K562 (cell line): Measurements from ENCODE around the gene PSAP. TPM values are rescaled to one million over a fixed set of nuclear protein-coding genes. Genes with fewer than 3 reads are reported as not detected.

Source experiments
- ATAC-seq: fragments of 200-7000 bp; cut with Tn5 transposase; 3 replicates; pipeline ENCODE4 v1.9.1; 2020; ENCODE audit warnings: moderate library complexity
- BruUV-seq: library from RNA; stranded (reverse); fragments of 400-500 nt; replicated peaks from 2 replicates; lab custom pipeline; 2021; lab: Mats Ljungman, UMichigan
- CTCF ChIA-PET: fragments of 300-600 bp; formaldehyde crosslinking; extraction: SDS; loops from one replicate; lab custom pipeline; 2021; ENCODE audit warnings: low intra/inter-chr PET ratio; lab: Yijun Ruan, JAX
- POLR2A ChIA-PET: fragments of 300-600, 350-650 bp; sonication (Branson Sonifier 250); formaldehyde crosslinking; extraction: SDS; loops from one replicate; lab custom pipeline; 2021; ENCODE audit warnings: antibody characterized with exemption, inconsistent platforms; lab: Yijun Ruan, JAX
- DNase-seq, 4 experiments: peaks; one replicate each; pipeline versions ENCODE4 v3.0.0 to v3.0.0-alpha.2; 2011 to 2018; ENCODE audit warnings: low spot score in 3 of 4, mixed read lengths in 3 of 4; ENCODE audit errors: extremely low read depth in 1 of 4
- FAIRE-seq: peaks from 2 replicates; lab custom pipeline; 2011; peaks lifted over from hg19 to GRCh38; lab: Jason Lieb, UNC
- H2AFZ ChIP-seq: 2 replicates; pipeline ENCODE4 v1.6.0; 2011; ENCODE audit warnings: low read depth, low read length, control low read depth, inconsistent platforms
- H3K27ac ChIP-seq: fragments of 200-600 bp; 3 replicates; pipeline ENCODE4 v1.8.0; 2011; ENCODE audit warnings: low read depth, mild to moderate bottlenecking, control low read depth, inconsistent platforms, low read length, moderate library complexity, mixed read lengths; ENCODE audit errors: extremely low read depth
- H3K27me3 ChIP-seq, 2 experiments: fragments of 300-600 bp in 1 of 2; 2 replicates in 1 of 2; 3 replicates in 1 of 2; pipeline versions ENCODE4 v1.6.0 to v1.8.0; 2011; ENCODE audit warnings: inconsistent platforms in 2 of 2, low read length in 2 of 2, mild to moderate bottlenecking in 1 of 2, mixed read lengths in 1 of 2, moderate library complexity in 1 of 2; ENCODE audit not compliant: control insufficient read depth in 2 of 2, insufficient read depth in 2 of 2
- H3K36me3 ChIP-seq: fragments of 300-600 bp; 3 replicates; pipeline ENCODE4 v1.8.0; 2011; ENCODE audit warnings: mild to moderate bottlenecking, low read length, inconsistent platforms; ENCODE audit not compliant: control insufficient read depth, insufficient read depth
- H3K4me1 ChIP-seq, 2 experiments: fragments of 200-600 bp in 1 of 2; replicated peaks in 1 of 2; 2 replicates in 1 of 2; 3 replicates in 1 of 2; pipeline versions ENCODE4 v1.5.1 to v1.8.0; 2011; ENCODE audit warnings: inconsistent platforms in 2 of 2, low read length in 2 of 2, mild to moderate bottlenecking in 1 of 2, mixed read lengths in 1 of 2, moderate library complexity in 1 of 2; ENCODE audit not compliant: control insufficient read depth in 2 of 2, insufficient read depth in 2 of 2
- H3K4me2 ChIP-seq: 2 replicates; pipeline ENCODE4 v1.6.1; 2011; ENCODE audit warnings: low read length, control low read depth, inconsistent platforms, mixed read lengths; ENCODE audit not compliant: insufficient read depth
- H3K4me3 ChIP-seq: fragments of 200-600 bp; sonication (generic), shearing (Covaris generic); 2 replicates; pipeline ENCODE4 v1.5.1; 2016; ENCODE audit warnings: control low read depth, inconsistent platforms
- H3K79me2 ChIP-seq: fragments of 200-600 bp; 3 replicates; pipeline ENCODE4 v1.8.0; 2011; ENCODE audit warnings: low read length, inconsistent platforms; ENCODE audit not compliant: control insufficient read depth, insufficient read depth
- H3K9ac ChIP-seq, 2 experiments: 2 replicates each; pipeline versions ENCODE4 v1.6.0 to v1.6.1; 2011; ENCODE audit warnings: low read depth in 2 of 2, low read length in 2 of 2, control low read depth in 1 of 2, inconsistent platforms in 1 of 2, mild to moderate bottlenecking in 1 of 2, mixed read lengths in 1 of 2; ENCODE audit not compliant: insufficient read depth in 1 of 2
- H3K9me1 ChIP-seq: one replicate; pipeline ENCODE4 v1.6.0; 2011; ENCODE audit warnings: inconsistent platforms, mild to moderate bottlenecking, low read length, moderate library complexity; ENCODE audit not compliant: control insufficient read depth, insufficient read depth
- H3K9me3 ChIP-seq: replicated peaks from 2 replicates; pipeline ENCODE4 v1.5.1; 2011; ENCODE audit warnings: low read depth, low read length, inconsistent platforms; ENCODE audit not compliant: control insufficient read depth, insufficient read depth
- H4K20me1 ChIP-seq: replicated peaks from 2 replicates; pipeline ENCODE4 v1.6.1; 2011; ENCODE audit warnings: low read length, inconsistent platforms, mixed read lengths; ENCODE audit not compliant: control insufficient read depth, insufficient read depth
- ARID1B ChIP-seq: fragments of 450-650 bp; IDR thresholded peaks from 2 replicates; pipeline ENCODE4 v1.6.1; 2016; ENCODE audit warnings: antibody characterized with exemption, mild to moderate bottlenecking, inconsistent platforms
- CBFA2T2 ChIP-seq: fragments of 450-650 bp; conservative IDR thresholded peaks from 2 replicates; pipeline ENCODE4 v1.6.1; 2017; ENCODE audit warnings: mild to moderate bottlenecking
- CBFA2T3 ChIP-seq: fragments of 450-650 bp; IDR thresholded peaks from 2 replicates; pipeline ENCODE4 v1.6.1; 2017
- CHCHD3 ChIP-seq: fragments of 250-450 bp; sonication (Bioruptor Pico); IDR thresholded peaks from 2 replicates; pipeline ENCODE4 v2.1.2; 2022; ENCODE audit warnings: mild to moderate bottlenecking
- FOSL1 ChIP-seq: fragments of 200-800 bp; sonication (Bioruptor generic); conservative IDR thresholded peaks from 2 replicates; pipeline ENCODE4 v1.6.1; 2016; ENCODE audit warnings: missing genetic modification characterization, missing compliant biosample characterization
- JUN ChIP-seq, 2 experiments: sonication (generic) in 1 of 2; formaldehyde crosslinking in 1 of 2; IDR thresholded peaks; 2 replicates each; pipeline versions ENCODE4 v1.6.1 to v1.8.0; 2012 to 2022; ENCODE audit warnings: borderline replicate concordance in 2 of 2, mild to moderate bottlenecking in 2 of 2, improper control_type of control experiment in 1 of 2, low read depth in 1 of 2, low read length in 1 of 2, missing genetic modification reagents in 1 of 2
- JUND ChIP-seq, 2 experiments: IDR thresholded peaks; 2 replicates in 1 of 2; 3 replicates in 1 of 2; pipeline ENCODE4 v1.6.1; 2011; ENCODE audit warnings: borderline replicate concordance in 2 of 2, low read depth in 2 of 2, low read length in 2 of 2, improper control_type of control experiment in 1 of 2, missing biosample characterization in 1 of 2, missing genetic modification characterization in 1 of 2, missing genetic modification reagents in 1 of 2
- KDM1A ChIP-seq, 2 experiments: fragments of 450-650 bp; IDR thresholded peaks; 2 replicates each; pipeline ENCODE4 v1.6.1; 2016; ENCODE audit warnings: mild to moderate bottlenecking in 2 of 2
- NEUROD1 ChIP-seq: fragments of 150-350 bp; IDR thresholded peaks from 2 replicates; pipeline ENCODE4 v1.6.1; 2014; ENCODE audit warnings: borderline replicate concordance, low read length, low read depth; ENCODE audit not compliant: partially characterized antibody
- SMARCA4 ChIP-seq: fragments of 450-650 bp; IDR thresholded peaks from 2 replicates; pipeline ENCODE4 v1.6.1; 2016
- SMARCE1 ChIP-seq: fragments of 450-650 bp; IDR thresholded peaks from 2 replicates; pipeline ENCODE4 v1.7.1; 2016; ENCODE audit warnings: mild to moderate bottlenecking
- SP1 ChIP-seq: sonication (generic); formaldehyde crosslinking; IDR thresholded peaks from 2 replicates; pipeline ENCODE4 v1.8.1; 2022; ENCODE audit warnings: mild to moderate bottlenecking, missing genetic modification reagents
- SRSF9 ChIP-seq: fragments of 200-400 bp; formaldehyde crosslinking; IDR thresholded peaks from 2 replicates; pipeline ENCODE4 v1.6.1; 2017; ENCODE audit warnings: low read depth, low read length, borderline replicate concordance
- ZNF431 ChIP-seq: sonication (generic); formaldehyde crosslinking; IDR thresholded peaks from 2 replicates; pipeline ENCODE4 v1.8.0; 2022; ENCODE audit warnings: mild to moderate bottlenecking, missing genetic modification reagents
- WGBS: fragments of 100-300 bp; shearing (Covaris generic); methylation state at CpG from one replicate; pipeline ENCODE4 v1.1.6; 2016; ENCODE audit warnings: low coverage, mixed read lengths; ENCODE audit not compliant: insufficient coverage; ENCODE audit errors: missing lambda C conversion rate; 5-methylcytosine and 5-hydroxymethylcytosine counted together
- in situ Hi-C: fragments of 300-500 bp; cut with MboI; formaldehyde crosslinking; loops from 4 replicates; pipeline ENCODE4 v1.15.0; 2018; ENCODE audit warnings: inconsistent platforms, mixed read lengths
- intact Hi-C: fragments of 100-400 bp; cut with micrococcal nuclease; formaldehyde crosslinking; loops from 2 replicates; pipeline ENCODE4 v1.14.2; 2022
- polyA plus RNA-seq, 8 experiments: library from polyadenylated mRNA; depleted of rRNA in 4 of 8; stranded (reverse) in 5 of 8; unstranded in 3 of 8; fragments of >200 nt; fragmentation: Nextera tagmentation in 2 of 8; fragmentation: Illumina TruSeq in 1 of 8; extraction: Ambion mirVana in 2 of 8; extraction: Trizol in 1 of 8; gene quantifications; 2 replicates each; pipeline versions ENCODE4 v1.2.1 to v1.2.3, GENCODE V29; 2011 to 2014; ENCODE audit warnings: inconsistent platforms in 1 of 8, missing spikeins in 1 of 8
- total RNA-seq, 7 experiments: library from RNA; depleted of rRNA in 6 of 7; stranded (reverse); fragments of >200 nt in 6 of 7; fragmentation: Illumina TruSeq in 2 of 7; extraction: Trizol in 2 of 7; gene quantifications; 2 replicates each; pipeline versions ENCODE4 v1.2.1 to v1.2.3, GENCODE V29; 2011 to 2021; ENCODE audit warnings: low replicate concordance in 1 of 7
- TF ChIP-seq, protein P1 (sequence below), 2 experiments: fragments of 450-650 bp in 1 of 2; sonication (generic) in 1 of 2; formaldehyde crosslinking in 1 of 2; IDR thresholded peaks in 1 of 2; conservative IDR thresholded peaks in 1 of 2; 2 replicates each; pipeline versions ENCODE4 v1.6.1 to v1.8.1; 2016 to 2023; ENCODE audit warnings: mild to moderate bottlenecking in 2 of 2, moderate library complexity in 2 of 2, inconsistent platforms in 1 of 2, missing genetic modification reagents in 1 of 2

PSAP gene
- total and polyA plus RNA-seq, 9 of the 15 experiments (the other 6 are each of a cell fraction or from before 2014, with no cell fraction given) = 245 to 700 (median 429) TPM

DNA sequence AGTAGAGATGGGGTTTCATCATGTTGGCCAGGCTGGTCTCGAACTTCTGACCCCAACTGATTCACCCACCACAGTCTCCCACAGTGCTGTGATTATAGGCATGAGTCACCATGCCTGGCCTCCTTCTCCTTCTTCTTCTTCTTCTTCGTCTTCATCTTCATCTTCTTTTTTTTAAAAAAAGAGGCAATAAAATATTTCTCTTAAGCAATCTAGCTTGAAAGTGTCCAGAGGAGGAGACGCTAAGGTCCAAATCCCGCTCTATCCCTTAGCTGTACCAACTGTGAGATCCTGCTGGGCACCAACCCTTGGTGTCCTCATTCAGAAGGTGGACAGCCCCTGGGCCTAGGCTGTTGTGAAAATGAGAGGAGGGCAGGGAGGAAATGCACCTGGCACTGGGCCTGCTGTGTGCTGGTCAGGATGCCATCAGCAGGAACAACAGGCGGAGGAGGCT lies 13.9 kb upstream of the PSAP start:
- no peak for DNase-seq
- ChIA-PET CTCF (no interaction called here), POLR2A (interaction anchor here (1.3 kb wide), 1 partner anchor 15 kb away, joined by 9 read pairs; the partner anchor contains the start of gene PSAP)
- TF ChIP-seq SRSF9 (no peak), JUN (IDR thresholded peaks at IDR 0.05; ENCODE audit: borderline replicate concordance, low read depth, low read length) (0 out of 2 replicates have a peak, but pooled peaks have one; percentile 26), JUN (CRISPR knock-in tag; IDR thresholded peaks at IDR 0.05; ENCODE audit: borderline replicate concordance) (no peak), SP1 (no peak), CBFA2T3 (peak; percentile 27; the same call in 1 of the 2 replicates), KDM1A (IDR thresholded peaks at IDR 0.05) (peak; percentile 68 to 79; a peak in 3 of 4 replicates), FOSL1 (tag) (peak; percentile 53), CHCHD3 (CRISPR knock-in tag) (no peak), NEUROD1 (no peak), SMARCA4 (peak; percentile 51), SMARCE1 (peak; percentile 49), ZNF431 (CRISPR knock-in tag) (no peak), ARID1B (0 out of 2 replicates have a peak, but pooled peaks have one; percentile 27), CBFA2T2 (0 out of 2 replicates have a peak, but pooled peaks have one; percentile 17), JUND (IDR thresholded peaks at IDR 0.05; ENCODE audit: borderline replicate concordance, low read depth, low read length) (peak; percentile 58), JUND (tag; IDR thresholded peaks at IDR 0.05; ENCODE audit: borderline replicate concordance, low read depth, low read length) (no peak)
- TF ChIP-seq, protein P1, sequence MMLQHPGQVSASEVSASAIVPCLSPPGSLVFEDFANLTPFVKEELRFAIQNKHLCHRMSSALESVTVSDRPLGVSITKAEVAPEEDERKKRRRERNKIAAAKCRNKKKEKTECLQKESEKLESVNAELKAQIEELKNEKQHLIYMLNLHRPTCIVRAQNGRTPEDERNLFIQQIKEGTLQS (IDR thresholded peaks at IDR 0.05) = peak; percentile 75
- TF ChIP-seq, protein P1 (CRISPR knock-in tag; conservative IDR thresholded peaks at IDR 0.05) = no peak
- 83% methylated on average over 4 of the region's 5 CpGs for WGBS
- no peaks in the 10 kb centered on the region for H3K79me2 ChIP-seq
- no peaks in the 10 kb centered on the region for H4K20me1 ChIP-seq
- H3K4me3 ChIP-seq = no peak overlapping the region
- no peak overlapping the region for H2AFZ ChIP-seq
- no peak for FAIRE-seq
- no TSS peak for BruUV-seq
- H3K9me1 ChIP-seq = no peaks in the 10 kb centered on the region
- H3K4me2 ChIP-seq = no peak overlapping the region
- H3K27ac ChIP-seq = no peak overlapping the region
- no peaks in the 10 kb centered on the region for H3K36me3 ChIP-seq
- peak overlapping the region in 1 of 2 experiments; percentile 47; a peak in 1 of 4 replicates for H3K9ac ChIP-seq
- in situ Hi-C loops (no loop called here), intact Hi-C loops (no loop called here)
- ATAC-seq = no peak
- peaks cover 36 to 42% of the 10 kb centered on the region in 2 experiments for H3K4me1 ChIP-seq
- H3K9me3 ChIP-seq = no peaks in the 10 kb centered on the region
- H3K27me3 ChIP-seq = no peaks in the 10 kb centered on the region
